EH (cell line): ENCODE data around the gene PSMD7.

Experiments
- DNase-seq: peaks from one replicate; pipeline ENCODE4 v3.0.0-alpha.2; 2015; ENCODE audit warnings: low read depth

PSMD7 gene

DNA sequence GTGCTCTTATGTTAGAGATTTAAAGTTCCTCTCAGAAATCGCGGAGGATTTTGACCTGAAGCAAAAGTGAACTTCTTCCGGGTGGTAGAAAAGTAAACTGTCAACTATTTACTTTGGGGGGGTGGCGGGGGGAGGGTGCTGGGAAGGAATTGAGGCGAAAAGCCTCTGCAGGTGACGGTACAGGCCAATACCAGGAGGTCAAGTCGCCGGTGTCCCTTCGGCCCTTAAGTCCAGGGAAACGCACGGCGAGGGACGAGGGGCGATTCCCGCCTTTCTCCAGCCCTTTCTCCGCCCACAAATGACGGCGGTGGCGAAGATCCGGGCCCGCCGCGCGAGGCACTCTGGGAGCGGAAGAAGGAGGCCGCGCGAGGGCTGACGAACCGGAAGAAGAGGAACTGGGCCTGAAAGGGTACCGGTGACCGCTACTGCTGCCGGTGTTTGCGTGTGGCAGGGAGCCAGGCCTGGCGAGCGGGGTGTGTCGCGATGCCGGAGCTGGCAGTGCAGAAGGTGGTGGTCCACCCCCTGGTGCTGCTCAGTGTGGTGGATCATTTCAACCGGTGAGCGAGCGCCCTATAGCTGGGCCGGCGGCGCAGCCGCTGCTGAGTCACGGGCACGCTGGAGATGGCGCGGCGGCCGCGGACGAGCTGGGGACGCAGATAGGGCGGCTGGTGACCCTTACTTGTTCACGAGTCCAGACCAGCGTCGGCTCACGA is at the start of gene PSMD7:
Gene PSMD7, plus strand, starts transcription at position 383 of the 713 bp plus-strand sequence. Its CDS starts 101 bp downstream, at position 484.
- DNase-seq = peak; percentile 89

DNA sequence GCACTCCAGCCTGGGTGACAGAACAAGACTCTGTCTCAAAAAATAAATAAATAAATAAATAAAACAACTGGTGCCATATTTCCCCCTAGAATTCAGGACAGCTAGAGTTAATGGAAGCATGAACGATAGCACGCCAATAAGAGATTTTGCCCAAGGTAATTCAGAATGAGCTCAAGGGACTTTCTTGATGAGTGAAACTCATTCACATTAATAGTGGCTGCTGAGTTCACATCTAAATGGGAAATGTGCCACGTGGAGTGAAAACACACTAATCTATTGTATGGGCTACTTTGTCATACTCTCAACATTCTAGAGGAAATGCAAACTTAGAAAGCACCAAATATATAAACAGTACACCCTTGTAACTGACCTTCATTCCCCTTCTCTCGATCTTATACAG is 47.4 kb upstream of the PSMD7 start:
- no peak for DNase-seq

DNA sequence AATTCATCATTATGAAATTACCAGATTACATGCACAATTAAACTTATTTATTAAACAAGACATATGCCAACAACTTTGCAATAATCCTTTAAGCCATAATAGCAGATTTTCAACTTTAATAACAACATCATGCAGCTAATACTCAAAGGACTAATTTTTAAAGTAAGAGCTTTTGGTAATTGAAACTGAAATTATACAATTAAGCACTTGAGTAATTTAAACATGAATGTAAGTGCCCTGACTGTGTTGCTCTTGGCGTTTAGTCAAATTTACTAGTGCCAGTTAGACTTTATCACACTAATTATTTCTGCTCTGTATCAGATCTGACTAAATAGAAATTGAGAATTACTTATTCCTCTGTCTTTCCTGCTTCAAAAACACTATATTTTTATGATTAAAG is 46.8 kb upstream of the PSMD7 start:
- no peak for DNase-seq

GRCh38 chr16:74252329-74252728 is 44.3 kb upstream of the PSMD7 start:
- DNase-seq = no peak

DNA sequence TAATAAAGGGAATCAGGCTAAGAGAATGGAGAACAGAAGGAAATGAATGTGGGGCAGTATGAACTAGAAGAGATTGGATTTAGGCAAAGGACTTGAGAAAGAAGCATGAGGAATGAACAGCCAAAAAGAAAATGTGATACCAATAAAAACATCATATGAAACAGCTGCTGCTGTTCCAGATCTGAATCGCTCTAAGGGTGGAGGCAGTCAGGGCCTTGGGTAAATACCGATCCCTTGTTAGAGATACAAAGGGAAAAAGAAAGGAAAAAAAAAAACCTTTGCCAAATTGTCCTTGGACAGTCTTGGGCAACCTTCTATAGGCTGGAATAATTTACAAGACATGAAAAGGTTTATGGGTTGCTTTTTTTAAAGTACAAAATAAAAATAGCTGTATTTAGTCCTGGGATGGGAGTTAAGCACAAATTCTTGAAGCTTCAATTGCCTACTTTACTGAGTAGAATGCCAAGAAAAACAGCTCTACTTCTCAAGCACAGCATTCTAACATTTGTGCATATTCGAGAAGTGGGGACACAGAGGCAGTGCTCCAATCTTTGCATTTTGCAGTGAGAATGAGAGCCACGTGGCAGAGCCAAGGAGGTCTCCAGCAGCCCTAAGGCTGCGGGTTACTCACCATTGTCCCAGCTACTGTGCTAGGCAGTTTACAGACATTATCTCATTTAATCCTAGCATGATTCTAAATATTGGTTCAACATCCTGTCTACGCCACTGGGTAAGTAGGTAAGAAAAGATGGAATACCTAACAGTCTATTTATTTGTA is 43.3 kb upstream of the PSMD7 start:
- no peak for DNase-seq

GRCh38 chr16:74257061-74257460 is 39.6 kb upstream of the PSMD7 start:
- DNase-seq = no peak

DNA sequence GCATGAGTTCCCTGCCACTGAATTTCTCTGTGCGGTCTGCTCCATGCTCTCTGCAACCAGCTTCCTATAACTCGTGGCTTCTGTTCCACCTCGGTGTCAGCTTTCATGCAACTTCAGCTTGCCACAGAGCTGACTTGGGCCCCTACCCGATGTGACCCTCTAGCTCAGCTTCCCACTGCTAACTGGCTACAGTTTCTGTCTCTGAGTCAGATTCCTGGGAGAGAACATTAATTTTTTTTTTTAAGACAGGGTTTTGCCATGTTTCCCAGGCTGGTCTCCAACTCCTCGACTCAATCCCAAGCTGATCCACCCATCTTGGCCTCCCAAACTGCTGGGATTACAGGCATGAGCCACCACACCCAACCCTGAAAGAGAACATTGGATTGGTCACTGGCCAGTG is 35.5 kb upstream of the PSMD7 start:
- DNase-seq = no peak

GRCh38 chr16:74264811-74265210 is 31.8 kb upstream of the PSMD7 start:
- DNase-seq = no peak

GRCh38 chr16:74268372-74268782 is 28.2 kb upstream of the PSMD7 start:
- no peak for DNase-seq

DNA sequence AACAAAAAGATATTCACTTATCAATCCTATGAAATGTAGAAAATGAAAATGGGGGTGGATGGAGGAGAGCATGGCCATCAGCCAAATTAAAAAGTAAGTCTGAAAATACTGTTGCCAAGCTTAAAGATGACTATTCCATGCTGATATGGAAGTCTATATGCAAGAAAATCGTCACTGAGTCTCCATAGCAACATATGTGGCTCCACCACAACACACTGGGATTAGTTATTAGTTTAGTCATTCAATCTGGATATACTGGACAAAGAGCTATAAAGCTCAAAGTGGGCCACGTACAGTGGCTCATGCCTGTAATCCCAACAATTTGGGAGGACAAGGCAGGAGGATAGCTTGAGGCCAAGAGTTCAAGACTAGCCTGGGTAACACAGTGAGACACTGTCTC is 24.7 kb upstream of the PSMD7 start:
- DNase-seq = no peak

DNA sequence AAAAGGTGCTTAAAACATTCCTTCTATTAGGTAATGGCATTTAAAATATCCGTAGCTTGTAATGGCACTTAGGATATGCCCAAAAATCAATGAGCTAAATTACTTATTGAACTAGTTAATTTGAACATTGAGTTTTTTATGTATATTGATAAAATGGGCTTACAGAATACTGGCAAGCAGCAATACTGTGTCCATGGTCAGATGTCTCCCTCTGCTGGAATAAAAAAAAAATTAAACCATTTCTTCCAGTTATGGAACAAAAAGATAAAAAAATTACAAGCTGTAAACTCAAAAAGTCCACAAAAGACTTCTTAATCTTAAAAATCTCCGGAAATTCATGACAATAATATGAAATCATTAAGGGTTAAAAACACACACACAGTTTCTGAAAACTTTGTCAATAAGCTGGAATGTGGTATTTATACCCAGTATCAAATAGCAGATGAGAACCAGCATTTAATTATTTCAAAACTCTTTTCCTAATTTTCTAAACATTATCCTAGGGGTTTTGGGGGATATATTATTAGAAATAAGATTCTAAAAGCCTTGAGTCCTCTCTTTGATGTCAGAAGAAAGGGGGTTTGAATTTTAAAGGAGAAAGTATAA is 21.5 kb upstream of the PSMD7 start:
- peak; percentile 23 for DNase-seq

DNA sequence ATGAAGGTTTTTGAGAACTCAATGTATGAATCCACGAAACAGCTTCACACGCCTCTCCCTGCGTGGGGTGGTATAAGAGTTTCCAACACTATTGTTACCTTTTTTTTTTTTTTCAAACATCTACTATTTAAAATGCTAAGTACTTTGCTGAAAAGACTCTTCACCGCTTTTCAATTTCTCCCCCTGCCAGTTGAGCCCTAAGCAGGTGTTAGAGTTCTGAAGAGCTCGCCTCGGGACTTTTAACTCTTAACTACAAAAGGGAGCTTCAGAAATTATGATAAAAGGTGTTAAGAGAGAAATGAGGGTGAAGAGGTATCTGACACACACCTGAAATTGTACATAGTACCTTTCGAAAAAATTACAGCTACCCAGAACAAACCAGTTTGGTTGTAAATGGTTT is 20.9 kb upstream of the PSMD7 start:
- no peak for DNase-seq

GRCh38 chr16:74277974-74278373 is 18.6 kb upstream of the PSMD7 start:
- DNase-seq = no peak

DNA sequence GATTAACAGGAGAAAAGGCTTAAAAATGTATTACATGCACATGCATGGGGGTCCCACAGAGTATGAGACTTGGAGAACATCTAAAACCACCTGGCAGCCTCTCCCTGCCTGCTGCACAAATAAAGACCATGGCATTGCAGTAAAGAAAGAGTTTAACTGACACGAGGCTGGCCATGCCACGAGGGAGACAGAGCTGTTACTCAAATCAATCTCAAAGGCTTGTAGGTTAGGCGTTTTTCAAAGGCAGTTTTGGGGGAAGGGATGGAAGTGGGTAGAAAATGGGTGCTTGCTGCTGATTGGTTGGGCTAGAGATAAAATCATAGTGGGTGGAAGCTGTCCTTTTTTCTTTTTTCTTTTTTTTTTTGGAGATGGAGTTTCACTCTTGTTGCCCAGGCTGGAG is 17.3 kb upstream of the PSMD7 start:
- no peak for DNase-seq

- no peak for DNase-seq
Measured at GRCh38 chr16:74279805-74280204, 16.8 kb upstream of the PSMD7 start.

GRCh38 chr16:74280448-74280847 is 16.2 kb upstream of the PSMD7 start:
- DNase-seq = no peak

DNA sequence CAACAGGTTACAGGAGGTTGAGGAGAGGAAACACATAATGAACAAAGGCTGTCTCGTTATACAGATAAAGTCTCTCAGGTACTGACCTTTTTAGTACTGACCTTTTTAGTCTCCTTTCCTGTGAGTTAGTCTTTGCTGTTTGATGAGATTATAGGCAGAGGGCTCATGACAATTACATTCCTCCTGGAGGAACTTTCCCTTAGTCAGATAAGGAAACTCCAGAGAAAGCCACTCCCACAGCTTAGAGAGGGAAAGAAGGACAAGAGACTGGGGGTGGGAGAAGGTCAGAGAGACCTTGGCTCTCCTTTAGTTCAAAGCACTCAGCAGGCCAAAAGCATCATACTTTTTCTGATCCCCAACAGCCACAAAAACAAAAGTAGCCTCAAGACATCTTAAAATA is 15.3 kb upstream of the PSMD7 start:
- DNase-seq = no peak

DNA sequence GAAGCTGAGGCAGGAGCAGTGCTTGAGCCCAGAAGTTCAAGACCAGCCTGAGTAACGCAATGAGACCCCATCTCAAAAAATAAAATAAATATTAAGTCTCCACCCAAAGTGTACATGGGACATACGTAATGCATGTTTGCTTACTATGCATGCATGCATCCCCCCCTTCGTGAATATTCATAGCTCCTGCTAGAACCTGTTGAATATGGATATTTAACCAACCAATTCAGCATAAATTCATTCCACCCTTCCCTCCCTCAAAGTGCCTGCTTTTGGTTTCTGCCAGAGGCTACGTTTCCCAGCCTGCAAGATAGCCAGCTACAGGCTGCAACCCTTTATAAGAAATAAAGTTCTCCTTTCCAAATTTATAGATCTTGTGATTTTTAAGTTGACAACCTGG is 12.9 kb upstream of the PSMD7 start:
- no peak for DNase-seq

- DNase-seq = no peak
Measured at GRCh38 chr16:74288065-74288464, 8.5 kb upstream of the PSMD7 start.

GRCh38 chr16:74290356-74290755 is 6.3 kb upstream of the PSMD7 start:
- DNase-seq = no peak

- no peak for DNase-seq
Measured at GRCh38 chr16:74291176-74291575, 5.4 kb upstream of the PSMD7 start.

DNA sequence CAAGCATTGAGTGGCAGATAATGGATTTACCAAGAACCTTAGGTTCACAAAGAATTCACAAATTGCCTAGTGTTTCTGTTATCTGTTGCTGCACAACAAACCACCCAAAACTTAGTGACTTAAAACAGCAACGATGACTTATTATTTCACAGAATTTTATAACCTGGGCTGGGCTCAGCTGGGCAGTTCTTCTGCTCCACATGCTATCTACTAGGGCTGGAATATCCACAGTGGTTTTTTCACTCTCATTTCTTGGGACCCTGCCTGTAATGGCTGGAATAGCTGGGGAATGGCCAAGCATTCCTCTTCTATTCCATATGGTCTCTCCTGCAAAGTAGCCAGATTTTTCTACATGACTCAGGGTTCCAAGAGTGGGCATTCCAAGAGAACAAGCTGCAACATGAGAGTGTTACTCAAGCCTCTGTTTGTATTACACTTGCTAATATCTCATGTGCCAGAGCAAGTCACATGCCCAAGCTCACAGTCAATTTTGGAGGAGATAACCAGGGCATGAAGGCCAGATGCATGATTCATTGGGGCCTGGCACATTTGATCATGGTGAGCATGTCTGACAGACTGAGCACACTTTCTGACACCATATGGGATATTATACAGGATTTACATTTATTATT is 4.9 kb upstream of the PSMD7 start:
- peak; percentile 40 for DNase-seq

DNA sequence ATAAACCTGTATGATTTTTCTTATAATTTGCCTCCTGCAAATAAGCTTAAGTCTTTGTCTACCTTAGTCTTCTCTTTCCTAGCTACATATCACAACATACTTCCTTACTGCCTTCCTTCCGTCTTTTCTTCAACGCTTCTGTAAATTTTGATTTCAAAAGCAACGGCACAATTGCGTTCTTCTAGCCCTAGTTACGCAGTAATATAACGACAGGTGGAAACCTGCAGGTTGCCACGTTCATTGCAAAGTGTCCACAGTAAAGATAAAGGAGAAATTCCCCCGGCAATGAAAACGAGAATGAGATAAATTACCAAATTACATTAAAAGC is 546 bp upstream of the PSMD7 start:
- no peak for DNase-seq
